Fibroblast of gingiva (primary cell): ENCODE data around the gene NCOA3.
A peak's percentile ranks its signal among the peaks of the same experiment; 100 is the strongest.

Source experiments
- DNase-seq: peaks from one replicate; pipeline ENCODE4 v3.0.0-alpha.2; 2011; ENCODE audit warnings: low read depth

The NCOA3 gene

GRCh38 chr20:47638851-47639250, 137.2 kb downstream of the NCOA3 start:
- no peak for DNase-seq

GRCh38 chr20:47642118-47642517, 140.4 kb downstream of the NCOA3 start:
- DNase-seq: peak; percentile 42

- no peak for DNase-seq
Observed at GRCh38 chr20:47642624-47643023, 140.9 kb downstream of the NCOA3 start.

- no peak for DNase-seq
Observed at GRCh38 chr20:47645632-47646031, 143.9 kb downstream of the NCOA3 start.

- DNase-seq: no peak
Observed at GRCh38 chr20:47647994-47648393, 146.3 kb downstream of the NCOA3 start.

- no peak for DNase-seq
Observed at GRCh38 chr20:47648943-47649342, 147.3 kb downstream of the NCOA3 start.

- DNase-seq: no peak
Observed at GRCh38 chr20:47652301-47652700, 150.6 kb downstream of the NCOA3 start.

GRCh38 chr20:47652794-47653193, 151.1 kb downstream of the NCOA3 start:
- DNase-seq: no peak

- DNase-seq: no peak
Observed at GRCh38 chr20:47653869-47654268, 152.2 kb downstream of the NCOA3 start.

- no peak for DNase-seq
Observed at GRCh38 chr20:47654370-47654769, 152.7 kb downstream of the NCOA3 start.

- DNase-seq: no peak
Observed at GRCh38 chr20:47655635-47656034, 153.9 kb downstream of the NCOA3 start.

- no peak for DNase-seq
Observed at GRCh38 chr20:47656318-47656717, 154.6 kb downstream of the NCOA3 start.

GRCh38 chr20:47659904-47660601, 158.4 kb downstream of the NCOA3 start:
- DNase-seq: no peak

GRCh38 chr20:47660602-47660905, 158.9 kb downstream of the NCOA3 start:
- no peak for DNase-seq

GRCh38 chr20:47660983-47661700, 159.5 kb downstream of the NCOA3 start:
- DNase-seq: no peak

- DNase-seq: no peak
Observed at GRCh38 chr20:47661714-47662113, 160.0 kb downstream of the NCOA3 start.

- no peak for DNase-seq
Observed at GRCh38 chr20:47662483-47663353, 161.0 kb downstream of the NCOA3 start.

- DNase-seq: peak; percentile 68
Observed at GRCh38 chr20:47663354-47664067, 161.8 kb downstream of the NCOA3 start.

- DNase-seq: no peak
Observed at GRCh38 chr20:47664068-47664437, 162.4 kb downstream of the NCOA3 start.

- no peak for DNase-seq
Observed at GRCh38 chr20:47664744-47665143, 163.1 kb downstream of the NCOA3 start.

GRCh38 chr20:47665221-47665991, 163.7 kb downstream of the NCOA3 start:
- DNase-seq: no peak

- no peak for DNase-seq
Observed at GRCh38 chr20:47666304-47666703, 164.6 kb downstream of the NCOA3 start.
